ENCODE measurements around the gene PLPP1. TPM values are rescaled to one million over a fixed set of nuclear protein-coding genes. Genes with fewer than 3 reads are reported as not detected.

PLPP1 gene
- polyA plus RNA-seq, 1 of the 3 experiments (the other 2 are of a cell fraction), result 32.8 TPM

DNA sequence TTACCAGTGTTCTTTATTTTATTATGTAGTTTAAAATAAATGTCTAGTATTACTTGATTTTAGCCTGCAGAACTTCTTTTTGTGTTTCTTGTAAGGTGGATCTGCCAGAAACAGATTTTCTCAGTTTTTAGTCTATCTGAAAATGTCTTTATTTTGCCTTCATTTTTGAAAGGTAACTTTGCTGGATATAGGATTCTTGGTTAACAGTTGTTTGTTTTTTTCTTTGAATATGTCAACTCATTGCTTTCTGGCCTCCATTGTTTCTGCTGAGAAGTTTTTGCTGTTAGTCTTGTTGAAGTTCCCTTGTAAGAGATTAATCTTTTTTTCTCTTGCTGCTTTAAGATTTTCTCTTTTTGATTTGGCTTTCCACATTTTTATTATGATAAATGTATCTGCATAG lies 151.5 kb downstream of the PLPP1 start:
- Histone ChIP-seq H3F3A (replicated peaks; ENCODE audit: insufficient read depth) (peaks cover 20% of the 10 kb centered on the region), H4K20me1 (ENCODE audit: insufficient read depth) (no peaks in the 10 kb centered on the region), H3K9me2 (peaks cover 7% of the 10 kb centered on the region; the same call in 1 of the 2 replicates), H3K4me1 (ENCODE audit: control insufficient read depth in 1 of 2, insufficient read depth in 2 of 2, low read depth in 1 of 2, low read length in 1 of 2) (no peaks in the 10 kb centered on the region), H3K9ac (no peak overlapping the region), H2AFZ (ENCODE audit: low read depth) (no peak overlapping the region), H3K79me2 (ENCODE audit: insufficient read depth) (peaks cover 7% of the 10 kb centered on the region; the same call in 1 of the 2 replicates), H3K9me3 (peaks cover 9% of the 10 kb centered on the region; the same call in 1 of the 2 replicates), H3K4me3 (ENCODE audit: low read depth in 2 of 2, low read length in 1 of 2) (no peak overlapping the region), H3K4me2 (no peak overlapping the region), H3K27me3 (ENCODE audit: insufficient read depth) (no peaks in the 10 kb centered on the region), H3K36me3 (replicated peaks in 1 of 2; ENCODE audit: control insufficient read depth in 1 of 2, insufficient read depth in 2 of 2, low read length in 1 of 2) (peaks cover 53 to 80% of the 10 kb centered on the region in 2 experiments), H3K27ac (ENCODE audit: low read depth in 2 of 2, low read length in 1 of 2) (no peak overlapping the region)
- no peak for DNase-seq
- ChIA-PET POLR2A (no interaction called here), CTCF (no interaction called here)
- no peak for TF ChIP-seq RFX5 (IDR thresholded peaks at IDR 0.05; ENCODE audit: low read length)
- TF ChIP-seq TAF1 (IDR thresholded peaks at IDR 0.05; ENCODE audit: borderline replicate concordance, low read depth, low read length), result no peak
- no peak for TF ChIP-seq MEF2A (IDR thresholded peaks at IDR 0.05; ENCODE audit: borderline replicate concordance, low read depth)
- TF ChIP-seq SIN3A (IDR thresholded peaks at IDR 0.05; ENCODE audit: borderline replicate concordance, low read depth, low read length), result no peak
- TF ChIP-seq, protein P1, sequence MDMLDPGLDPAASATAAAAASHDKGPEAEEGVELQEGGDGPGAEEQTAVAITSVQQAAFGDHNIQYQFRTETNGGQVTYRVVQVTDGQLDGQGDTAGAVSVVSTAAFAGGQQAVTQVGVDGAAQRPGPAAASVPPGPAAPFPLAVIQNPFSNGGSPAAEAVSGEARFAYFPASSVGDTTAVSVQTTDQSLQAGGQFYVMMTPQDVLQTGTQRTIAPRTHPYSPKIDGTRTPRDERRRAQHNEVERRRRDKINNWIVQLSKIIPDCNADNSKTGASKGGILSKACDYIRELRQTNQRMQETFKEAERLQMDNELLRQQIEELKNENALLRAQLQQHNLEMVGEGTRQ (IDR thresholded peaks at IDR 0.05; ENCODE audit: borderline replicate concordance, low read depth, low read length), result no peak
- TF ChIP-seq, protein P2, sequence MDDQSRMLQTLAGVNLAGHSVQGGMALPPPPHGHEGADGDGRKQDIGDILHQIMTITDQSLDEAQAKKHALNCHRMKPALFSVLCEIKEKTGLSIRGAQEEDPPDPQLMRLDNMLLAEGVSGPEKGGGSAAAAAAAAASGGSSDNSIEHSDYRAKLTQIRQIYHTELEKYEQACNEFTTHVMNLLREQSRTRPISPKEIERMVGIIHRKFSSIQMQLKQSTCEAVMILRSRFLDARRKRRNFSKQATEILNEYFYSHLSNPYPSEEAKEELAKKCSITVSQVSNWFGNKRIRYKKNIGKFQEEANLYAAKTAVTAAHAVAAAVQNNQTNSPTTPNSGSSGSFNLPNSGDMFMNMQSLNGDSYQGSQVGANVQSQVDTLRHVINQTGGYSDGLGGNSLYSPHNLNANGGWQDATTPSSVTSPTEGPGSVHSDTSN (IDR thresholded peaks at IDR 0.05), result no peak
- no peak for TF ChIP-seq MXI1 (IDR thresholded peaks at IDR 0.05; ENCODE audit: low read depth, low read length)
- no peak for TF ChIP-seq POLR2AphosphoS5 (IDR thresholded peaks at IDR 0.05; ENCODE audit: low read depth, low read length)
- TF ChIP-seq, protein P3, sequence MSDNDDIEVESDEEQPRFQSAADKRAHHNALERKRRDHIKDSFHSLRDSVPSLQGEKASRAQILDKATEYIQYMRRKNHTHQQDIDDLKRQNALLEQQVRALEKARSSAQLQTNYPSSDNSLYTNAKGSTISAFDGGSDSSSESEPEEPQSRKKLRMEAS (IDR thresholded peaks at IDR 0.05; ENCODE audit: low read depth), result no peak

DNA sequence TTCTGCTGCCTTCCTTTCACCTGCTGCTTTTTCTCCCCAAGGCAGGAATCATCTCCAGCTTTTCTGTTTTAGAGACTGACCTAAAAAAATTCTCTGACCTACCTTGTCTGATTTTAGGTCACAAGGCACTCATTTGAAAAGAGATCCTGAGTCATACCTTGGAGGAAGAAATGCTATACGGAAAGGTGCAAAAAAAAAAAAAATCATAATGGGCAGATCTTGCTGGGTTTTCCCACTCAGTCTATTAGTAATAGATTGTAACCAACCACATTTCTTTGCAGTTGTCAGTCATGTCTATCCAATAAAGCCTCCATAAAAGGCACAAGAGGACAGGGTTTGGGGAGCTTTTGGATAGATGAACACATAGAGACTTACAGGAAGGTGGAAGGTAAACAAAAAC lies 157.0 kb downstream of the PLPP1 start:
- Histone ChIP-seq H4K20me1 (ENCODE audit: insufficient read depth) (no peaks in the 10 kb centered on the region), H3K9me2 (peaks cover 7% of the 10 kb centered on the region; the same call in 1 of the 2 replicates), H2AFZ (ENCODE audit: low read depth) (no peak overlapping the region), H3K27me3 (ENCODE audit: insufficient read depth) (no peaks in the 10 kb centered on the region), H3K36me3 (replicated peaks in 1 of 2; ENCODE audit: control insufficient read depth in 1 of 2, insufficient read depth in 2 of 2, low read length in 1 of 2) (peaks cover 32 to 73% of the 10 kb centered on the region in 2 experiments), H3K9me3 (no peaks in the 10 kb centered on the region), H3K4me1 (ENCODE audit: control insufficient read depth in 1 of 2, insufficient read depth in 2 of 2, low read depth in 1 of 2, low read length in 1 of 2) (no peaks in the 10 kb centered on the region), H3F3A (replicated peaks; ENCODE audit: insufficient read depth) (peaks cover 15% of the 10 kb centered on the region), H3K27ac (ENCODE audit: low read depth in 2 of 2, low read length in 1 of 2) (no peak overlapping the region), H3K9ac (no peak overlapping the region), H3K4me3 (ENCODE audit: low read depth in 2 of 2, low read length in 1 of 2) (no peak overlapping the region), H3K79me2 (ENCODE audit: insufficient read depth) (no peaks in the 10 kb centered on the region), H3K4me2 (no peak overlapping the region)
- ChIA-PET POLR2A (no interaction called here), CTCF (interaction anchor here (1.0 kb wide), 1 partner anchor 31 kb away, joined by 3 read pairs; no protein-coding TSS in a partner anchor)
- no peak for DNase-seq
- WGBS (ENCODE audit: low lambda C conversion rate), result 91% methylated on average over 1 of the region's 1 CpG
- no peak for TF ChIP-seq ELF1 (IDR thresholded peaks at IDR 0.05)
- TF ChIP-seq, protein P1 (IDR thresholded peaks at IDR 0.05; ENCODE audit: borderline replicate concordance, low read depth, low read length), result no peak
- no peak for TF ChIP-seq MXI1 (IDR thresholded peaks at IDR 0.05; ENCODE audit: low read depth, low read length)
- no peak for TF ChIP-seq SIN3A (IDR thresholded peaks at IDR 0.05; ENCODE audit: borderline replicate concordance, low read depth, low read length)
- TF ChIP-seq, protein P3 (IDR thresholded peaks at IDR 0.05; ENCODE audit: low read depth), result no peak
- no peak for TF ChIP-seq RAD21 (IDR thresholded peaks at IDR 0.05; ENCODE audit: low read length)
- TF ChIP-seq, protein P4, sequence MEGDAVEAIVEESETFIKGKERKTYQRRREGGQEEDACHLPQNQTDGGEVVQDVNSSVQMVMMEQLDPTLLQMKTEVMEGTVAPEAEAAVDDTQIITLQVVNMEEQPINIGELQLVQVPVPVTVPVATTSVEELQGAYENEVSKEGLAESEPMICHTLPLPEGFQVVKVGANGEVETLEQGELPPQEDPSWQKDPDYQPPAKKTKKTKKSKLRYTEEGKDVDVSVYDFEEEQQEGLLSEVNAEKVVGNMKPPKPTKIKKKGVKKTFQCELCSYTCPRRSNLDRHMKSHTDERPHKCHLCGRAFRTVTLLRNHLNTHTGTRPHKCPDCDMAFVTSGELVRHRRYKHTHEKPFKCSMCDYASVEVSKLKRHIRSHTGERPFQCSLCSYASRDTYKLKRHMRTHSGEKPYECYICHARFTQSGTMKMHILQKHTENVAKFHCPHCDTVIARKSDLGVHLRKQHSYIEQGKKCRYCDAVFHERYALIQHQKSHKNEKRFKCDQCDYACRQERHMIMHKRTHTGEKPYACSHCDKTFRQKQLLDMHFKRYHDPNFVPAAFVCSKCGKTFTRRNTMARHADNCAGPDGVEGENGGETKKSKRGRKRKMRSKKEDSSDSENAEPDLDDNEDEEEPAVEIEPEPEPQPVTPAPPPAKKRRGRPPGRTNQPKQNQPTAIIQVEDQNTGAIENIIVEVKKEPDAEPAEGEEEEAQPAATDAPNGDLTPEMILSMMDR (IDR thresholded peaks at IDR 0.05), result no peak
- TF ChIP-seq EZH2phosphoT487 (IDR thresholded peaks at IDR 0.05; ENCODE audit: borderline replicate concordance, low read depth), result no peak
- no peak for TF ChIP-seq RXRA (IDR thresholded peaks at IDR 0.05; ENCODE audit: borderline replicate concordance, low read depth)
- TF ChIP-seq FOSL2 (IDR thresholded peaks at IDR 0.05; ENCODE audit: borderline replicate concordance, low read depth), result no peak
- no peak for TF ChIP-seq JUND (IDR thresholded peaks at IDR 0.05)
- TF ChIP-seq NRF1 (IDR thresholded peaks at IDR 0.05; ENCODE audit: low read depth, low read length), result no peak

Measured in SK-N-SH (cell line).